Measurements from ENCODE around the gene PRSS33. TPM values are rescaled to one million over a fixed set of nuclear protein-coding genes. Genes with fewer than 3 reads are reported as not detected.

Gene PRSS33
- total RNA-seq, 1 donor from 2014 or later: not detected

DNA sequence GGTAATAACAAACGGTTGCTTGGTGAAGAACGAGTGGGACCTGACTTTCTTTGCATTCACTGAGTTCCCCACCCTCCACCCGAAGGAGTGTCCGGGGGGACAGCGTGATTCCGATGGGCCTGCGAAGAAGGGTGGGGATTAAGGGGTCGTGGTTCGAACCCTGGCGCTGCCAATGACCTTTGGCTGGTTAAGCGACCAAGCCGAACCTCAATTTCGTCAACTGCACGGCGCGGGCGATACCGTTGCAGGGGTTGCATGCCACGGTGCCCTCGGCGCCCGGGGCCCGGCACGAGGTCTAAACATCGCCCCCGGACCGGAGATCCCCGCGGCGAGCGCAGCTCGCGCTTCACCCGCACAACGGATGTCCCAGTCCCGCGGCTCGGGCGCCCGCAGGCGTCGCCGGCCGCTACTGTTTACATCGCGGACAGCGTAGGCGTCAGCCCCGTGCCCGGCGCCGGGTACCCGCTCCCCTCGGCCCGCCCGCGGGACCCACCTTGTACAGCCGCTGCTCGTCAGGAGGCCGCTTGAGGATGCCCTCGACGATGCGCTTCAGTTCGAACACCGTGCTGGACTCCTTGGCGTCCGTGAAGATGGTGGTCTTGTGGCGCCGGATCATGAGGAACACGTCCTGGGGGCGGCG is 10.7 kb downstream of the PRSS33 start:
- peaks cover 15% of the 10 kb centered on the region for H3K4me1 Mint-ChIP-seq (ENCODE audit: low read depth)
- peak; percentile 35 for DNase-seq (ENCODE audit: low spot score)
- intact Hi-C loops (cut with micrococcal nuclease): loop anchor here (1.0 kb wide), 1 partner anchor 24 kb away; the partner anchor contains the start of gene SRRM2

DNA sequence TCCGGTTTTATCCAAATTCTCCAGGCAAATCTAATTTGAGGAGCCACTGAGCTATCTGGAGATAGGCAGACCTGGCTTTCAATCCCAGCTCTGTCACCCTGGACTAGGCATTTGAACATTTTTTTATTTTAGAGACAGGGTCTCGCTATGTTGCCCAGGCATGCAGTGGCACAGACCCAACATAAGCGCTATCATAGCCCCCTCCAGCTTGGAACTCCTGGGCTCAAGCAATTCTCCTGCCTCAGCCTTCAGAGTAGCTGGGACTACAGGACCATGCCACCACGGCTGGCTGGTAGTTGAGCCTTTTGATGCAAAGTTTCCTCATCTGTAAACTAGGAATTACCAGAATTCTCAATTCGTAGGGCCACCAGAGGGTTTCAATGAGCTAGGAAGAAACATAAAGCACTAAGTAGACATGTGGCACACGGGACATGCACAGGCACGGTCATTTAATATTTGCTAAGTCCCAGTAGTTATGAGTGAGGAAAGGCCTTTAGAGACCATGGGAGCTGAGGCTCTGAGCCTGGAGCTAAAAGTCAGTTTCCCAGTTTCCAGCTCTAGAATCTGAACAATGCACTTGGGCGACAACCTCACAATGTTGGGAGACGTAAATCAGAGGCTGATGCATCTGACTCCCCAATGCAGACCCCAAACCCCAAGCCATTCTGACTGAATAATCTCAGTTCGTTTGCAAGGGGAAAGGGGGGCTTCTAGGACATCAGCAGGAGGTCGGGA is 11.4 kb downstream of the PRSS33 start:
- H3K9me3 Mint-ChIP-seq: no peaks in the 10 kb centered on the region
- no peak for DNase-seq (ENCODE audit: low spot score)
- intact Hi-C loops (cut with micrococcal nuclease): no loop called here
- no peaks in the 10 kb centered on the region for H3K27me3 Mint-ChIP-seq (ENCODE audit: low read depth)
- peak overlapping the region; percentile 97 for H3K4me3 Mint-ChIP-seq (ENCODE audit: low read depth)
- peak overlapping the region; percentile 93 for H3K27ac Mint-ChIP-seq
- peaks cover 15% of the 10 kb centered on the region for H3K4me1 Mint-ChIP-seq (ENCODE audit: low read depth)
- peaks cover 37% of the 10 kb centered on the region for H3K36me3 Mint-ChIP-seq (ENCODE audit: low read depth)

More for the DNA sequence above, 10.7 kb downstream of the PRSS33 start:
- Mint-ChIP-seq H3K27me3 (ENCODE audit: low read depth) (no peaks in the 10 kb centered on the region), H3K9me3 (no peaks in the 10 kb centered on the region), H3K27ac (peak overlapping the region; percentile 93), H3K36me3 (ENCODE audit: low read depth) (peaks cover 31% of the 10 kb centered on the region), H3K4me3 (ENCODE audit: low read depth) (peak overlapping the region; percentile 97)

DNA sequence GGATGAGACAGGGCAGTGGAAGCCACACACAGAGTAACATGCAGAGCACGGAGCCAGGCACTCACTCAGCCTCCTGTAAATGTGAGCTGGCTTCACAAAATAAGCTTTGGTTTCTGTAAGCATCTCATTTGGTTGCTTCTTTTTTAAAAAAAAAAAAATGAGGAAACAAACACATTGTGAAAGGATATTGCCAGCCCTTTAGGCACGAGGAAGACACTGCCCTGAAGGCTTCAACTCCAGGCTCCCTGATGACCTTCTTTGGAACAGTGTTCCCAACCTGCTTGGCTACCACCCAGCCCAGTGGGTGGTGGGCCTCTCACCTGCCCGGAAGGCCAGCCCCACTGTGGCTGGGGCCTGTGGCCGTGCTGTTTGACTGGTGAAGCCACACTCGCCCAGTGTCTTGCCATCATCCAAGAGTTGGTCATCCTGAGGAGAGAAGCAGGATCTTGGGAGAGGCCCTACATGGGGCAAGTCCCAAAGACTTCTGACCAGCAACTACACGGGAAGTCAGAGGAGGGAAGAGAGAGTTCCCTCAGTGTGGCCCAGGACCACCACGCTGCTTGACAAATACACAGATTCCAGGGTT is 12.1 kb downstream of the PRSS33 start:
- peak overlapping the region; percentile 97 for H3K4me3 Mint-ChIP-seq (ENCODE audit: low read depth)
- peaks cover 43% of the 10 kb centered on the region for H3K36me3 Mint-ChIP-seq (ENCODE audit: low read depth)
- no peaks in the 10 kb centered on the region for H3K9me3 Mint-ChIP-seq
- H3K27ac Mint-ChIP-seq: peak overlapping the region; percentile 49
- no peaks in the 10 kb centered on the region for H3K27me3 Mint-ChIP-seq (ENCODE audit: low read depth)
- no peak for DNase-seq (ENCODE audit: low spot score)
- H3K4me1 Mint-ChIP-seq (ENCODE audit: low read depth): peaks cover 15% of the 10 kb centered on the region
- intact Hi-C loops (cut with micrococcal nuclease): no loop called here

DNA sequence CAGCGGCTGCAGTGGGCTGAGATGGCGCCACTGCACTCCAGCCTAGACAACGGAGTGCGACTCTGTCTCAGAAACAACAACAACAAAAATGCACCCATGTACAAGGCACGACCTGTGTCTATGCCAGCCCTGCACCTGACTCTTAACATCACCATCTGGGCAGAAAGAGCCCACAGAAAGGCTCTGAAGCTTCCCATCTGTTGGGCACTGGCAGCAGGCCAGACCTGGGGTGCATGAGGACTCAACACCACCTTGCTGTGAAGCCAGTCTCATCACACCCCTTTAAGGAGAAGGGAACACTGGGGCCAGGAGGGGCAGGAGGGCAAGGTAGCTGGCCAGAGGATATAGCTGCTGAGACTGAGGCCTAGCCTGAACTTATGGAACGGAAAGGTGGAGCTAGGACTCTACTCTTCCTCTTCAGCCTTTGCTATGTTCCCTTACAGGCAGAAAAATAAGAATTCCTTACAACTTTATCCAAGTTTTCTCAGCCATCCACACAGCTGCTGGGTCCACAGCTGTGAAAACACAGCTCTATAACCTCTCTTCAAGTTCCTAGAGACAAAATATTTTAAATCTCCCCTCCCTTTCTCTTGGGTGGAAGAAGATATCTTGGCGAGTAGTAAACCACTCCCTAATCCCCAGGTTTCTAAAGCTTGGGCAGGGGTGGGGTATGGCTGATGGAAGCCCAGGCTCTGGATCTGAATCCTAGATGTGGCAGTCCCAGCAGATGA is 13.0 kb downstream of the PRSS33 start:
- DNase-seq (ENCODE audit: low spot score): no peak
- peaks cover 15% of the 10 kb centered on the region for H3K4me1 Mint-ChIP-seq (ENCODE audit: low read depth)
- no peaks in the 10 kb centered on the region for H3K9me3 Mint-ChIP-seq
- H3K27me3 Mint-ChIP-seq (ENCODE audit: low read depth): no peaks in the 10 kb centered on the region
- peaks cover 52% of the 10 kb centered on the region for H3K36me3 Mint-ChIP-seq (ENCODE audit: low read depth)
- intact Hi-C loops (cut with micrococcal nuclease): no loop called here
- peak overlapping the region; percentile 22 for H3K27ac Mint-ChIP-seq
- no peak overlapping the region for H3K4me3 Mint-ChIP-seq (ENCODE audit: low read depth)

DNA sequence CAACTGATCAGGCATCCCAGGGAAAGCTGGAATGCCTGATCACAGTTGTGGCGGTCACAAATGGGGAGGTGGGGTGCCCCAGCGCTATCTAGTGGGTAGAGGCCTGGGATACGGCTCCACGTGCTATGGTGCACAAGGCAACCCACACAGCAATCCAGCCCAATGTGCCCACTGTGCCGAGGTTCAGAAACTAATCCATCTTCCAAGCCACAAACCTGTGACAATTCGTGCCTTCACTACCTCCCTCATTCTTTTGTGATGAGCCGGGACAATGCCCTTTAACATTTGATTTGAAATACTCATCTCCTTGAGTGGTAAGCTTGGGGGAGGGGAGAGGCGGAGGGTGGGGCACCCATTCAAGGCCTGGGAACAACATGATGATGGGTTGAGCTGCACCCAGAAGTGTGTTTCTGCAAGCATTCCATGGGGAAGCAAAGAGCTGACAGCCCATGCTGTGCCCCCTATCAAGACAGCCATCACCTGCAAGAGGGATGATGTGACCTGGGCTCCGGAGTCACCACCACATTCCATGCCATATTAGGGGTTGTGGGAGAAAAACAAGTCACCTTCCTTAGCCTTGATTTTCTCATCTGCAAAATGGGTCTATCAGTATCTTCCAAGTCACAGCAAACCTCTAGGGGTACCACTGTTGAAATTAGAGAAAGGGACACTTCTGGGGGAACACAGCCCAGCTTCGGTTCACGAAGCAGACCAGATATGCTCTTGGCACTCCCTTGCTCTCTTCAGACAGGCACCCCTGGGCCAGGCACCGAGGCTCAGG is 14.0 kb downstream of the PRSS33 start:
- Mint-ChIP-seq H3K4me3 (ENCODE audit: low read depth) (no peak overlapping the region), H3K9me3 (no peaks in the 10 kb centered on the region), H3K36me3 (ENCODE audit: low read depth) (peaks cover 61% of the 10 kb centered on the region), H3K27ac (no peak overlapping the region), H3K27me3 (ENCODE audit: low read depth) (no peaks in the 10 kb centered on the region), H3K4me1 (ENCODE audit: low read depth) (peaks cover 11% of the 10 kb centered on the region)
- intact Hi-C loops (cut with micrococcal nuclease): no loop called here
- no peak for DNase-seq (ENCODE audit: low spot score)

DNA sequence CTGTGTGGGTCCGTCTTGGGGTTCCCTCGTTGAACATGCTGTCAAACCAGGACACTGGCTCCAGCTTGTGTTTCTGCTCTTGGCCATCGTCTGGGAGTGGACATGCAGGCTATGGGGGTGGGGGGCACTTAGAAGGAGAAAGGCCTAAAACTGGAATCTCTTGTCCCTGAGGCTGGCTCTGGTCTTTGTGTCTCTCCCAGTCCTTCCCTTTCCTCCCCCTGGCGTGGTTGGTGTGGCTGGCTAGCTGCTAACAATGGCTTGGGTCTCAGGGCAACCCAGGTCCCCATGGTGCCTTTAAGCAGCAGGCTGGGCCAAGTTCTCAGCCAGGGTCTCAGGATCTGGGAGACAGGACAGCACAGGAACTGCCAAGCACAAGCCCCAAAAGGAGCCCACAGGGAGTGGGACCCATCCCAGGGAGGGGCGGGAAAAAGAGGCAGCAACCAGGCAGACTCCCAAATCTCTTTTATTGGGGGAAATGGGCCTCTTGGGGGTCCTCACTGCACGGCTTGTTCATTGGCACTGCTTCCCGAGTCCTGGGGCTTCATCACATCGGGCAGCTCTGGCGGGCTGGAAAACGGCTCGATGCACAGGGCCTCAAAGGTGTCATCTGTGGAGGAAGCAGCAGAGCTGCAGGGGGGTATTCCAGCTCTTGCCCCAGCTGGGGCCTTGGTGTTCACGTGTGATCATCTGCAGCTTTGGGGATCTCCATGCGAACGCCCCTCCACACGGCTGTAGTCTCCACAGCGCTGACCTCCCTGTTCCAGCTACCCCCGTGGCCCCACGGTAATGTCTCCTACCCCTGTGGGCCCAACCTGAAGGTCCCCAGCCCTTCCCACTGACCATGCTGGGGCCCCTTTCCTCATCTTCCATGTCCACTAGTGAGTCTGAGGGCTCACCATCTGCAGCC is 15.6 kb downstream of the PRSS33 start:
- Mint-ChIP-seq H3K27me3 (ENCODE audit: low read depth) (no peaks in the 10 kb centered on the region), H3K4me3 (ENCODE audit: low read depth) (no peak overlapping the region), H3K36me3 (ENCODE audit: low read depth) (peaks cover 72% of the 10 kb centered on the region), H3K4me1 (ENCODE audit: low read depth) (peaks cover 13% of the 10 kb centered on the region), H3K27ac (no peak overlapping the region), H3K9me3 (no peaks in the 10 kb centered on the region)
- intact Hi-C loops (cut with micrococcal nuclease): no loop called here
- DNase-seq (ENCODE audit: low spot score): no peak

DNA sequence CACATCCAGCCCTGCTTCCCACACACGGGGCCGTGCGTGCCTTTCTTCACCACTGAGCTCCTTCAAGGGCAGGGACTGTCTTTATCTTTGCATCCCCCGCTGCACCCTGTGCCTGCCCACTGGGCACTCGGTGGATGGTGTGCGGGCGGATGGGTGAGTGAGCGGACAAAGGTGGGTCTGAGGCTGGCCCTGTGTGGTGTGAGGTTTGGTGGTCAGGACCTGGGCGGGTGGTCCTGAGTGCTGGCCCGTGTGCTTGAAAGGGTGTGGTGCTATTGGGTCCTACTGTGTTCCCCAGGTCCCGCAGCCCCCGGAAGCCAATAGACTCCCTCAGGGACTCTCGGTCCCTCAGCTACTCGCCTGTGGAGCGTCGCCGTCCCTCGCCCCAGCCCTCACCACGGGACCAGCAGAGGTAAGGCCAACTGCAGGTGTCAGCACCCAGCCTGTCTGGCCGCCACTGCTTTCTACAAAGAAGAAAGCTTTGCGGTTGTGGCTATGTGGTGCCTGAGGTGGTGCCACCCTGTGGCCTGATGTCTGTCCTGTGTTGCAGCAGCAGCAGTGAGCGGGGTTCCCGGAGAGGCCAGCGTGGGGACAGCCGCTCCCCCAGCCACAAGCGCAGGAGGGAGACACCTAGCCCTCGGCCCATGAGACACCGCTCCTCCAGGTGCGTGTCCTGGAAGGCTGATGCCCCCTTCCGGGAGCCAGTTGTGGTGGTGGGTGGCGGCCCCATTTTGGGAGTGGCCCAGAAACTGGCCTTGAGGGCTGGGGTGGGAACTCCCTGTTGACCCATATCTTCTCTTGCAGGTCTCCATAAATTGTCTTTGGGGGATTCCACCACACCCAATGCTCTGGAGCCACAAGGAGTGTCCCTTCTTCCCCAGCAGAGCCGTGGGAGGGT is 17.1 kb downstream of the PRSS33 start:
- no peak for DNase-seq (ENCODE audit: low spot score)
- Mint-ChIP-seq H3K4me3 (ENCODE audit: low read depth) (no peak overlapping the region), H3K27ac (no peak overlapping the region), H3K36me3 (ENCODE audit: low read depth) (peaks cover 77% of the 10 kb centered on the region), H3K27me3 (ENCODE audit: low read depth) (no peaks in the 10 kb centered on the region), H3K9me3 (no peaks in the 10 kb centered on the region), H3K4me1 (ENCODE audit: low read depth) (peaks cover 5% of the 10 kb centered on the region)
- intact Hi-C loops (cut with micrococcal nuclease): no loop called here

DNA sequence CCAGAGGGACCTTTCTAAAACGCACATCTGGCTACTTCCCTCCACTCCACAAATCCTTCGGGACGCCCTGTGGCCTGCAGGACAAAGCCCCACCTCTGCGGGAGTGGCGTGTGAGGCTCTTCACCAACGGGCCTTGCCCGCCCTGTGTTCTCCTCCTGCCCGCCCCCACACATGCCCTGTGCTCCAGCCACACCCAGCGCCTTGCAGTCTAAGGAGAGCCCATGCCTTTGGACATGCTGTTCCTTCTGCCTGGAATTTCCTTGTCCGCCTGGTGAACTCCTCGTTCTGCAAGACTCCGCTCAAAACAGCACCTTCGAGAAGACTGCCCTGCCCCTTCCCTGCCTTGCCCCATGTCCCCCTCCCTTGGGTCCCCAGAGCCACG is 17.7 kb downstream of the PRSS33 start:
- Mint-ChIP-seq H3K9me3 (no peaks in the 10 kb centered on the region), H3K27ac (no peak overlapping the region), H3K4me1 (ENCODE audit: low read depth) (peaks cover 4% of the 10 kb centered on the region), H3K36me3 (ENCODE audit: low read depth) (peaks cover 82% of the 10 kb centered on the region), H3K4me3 (ENCODE audit: low read depth) (no peak overlapping the region), H3K27me3 (ENCODE audit: low read depth) (no peaks in the 10 kb centered on the region)
- DNase-seq (ENCODE audit: low spot score): no peak
- intact Hi-C loops (cut with micrococcal nuclease): no loop called here

DNA sequence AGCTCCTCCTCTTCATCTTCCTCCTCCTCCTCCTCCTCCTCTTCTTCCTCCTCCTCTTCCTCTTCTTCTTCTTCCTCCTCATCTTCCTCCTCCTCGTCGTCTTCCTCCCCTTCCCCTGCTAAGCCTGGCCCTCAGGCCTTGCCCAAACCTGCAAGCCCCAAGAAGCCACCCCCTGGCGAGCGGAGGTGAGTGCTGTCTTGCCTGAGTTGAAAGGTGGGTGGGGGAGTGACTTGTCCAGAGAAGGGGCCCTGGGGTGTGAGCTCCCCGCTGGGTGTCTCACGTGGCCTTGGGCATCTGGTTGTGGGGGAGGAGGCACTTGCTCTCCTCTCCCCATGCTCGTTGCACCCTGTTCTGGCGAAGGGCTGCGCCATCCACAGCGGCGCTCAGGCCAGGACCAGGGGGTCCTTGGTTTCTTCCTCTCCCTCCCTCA is 18.2 kb downstream of the PRSS33 start:
- Mint-ChIP-seq H3K9me3 (no peaks in the 10 kb centered on the region), H3K4me3 (ENCODE audit: low read depth) (no peak overlapping the region), H3K4me1 (ENCODE audit: low read depth) (peaks cover 4% of the 10 kb centered on the region), H3K36me3 (ENCODE audit: low read depth) (peaks cover 87% of the 10 kb centered on the region), H3K27ac (no peak overlapping the region), H3K27me3 (ENCODE audit: low read depth) (no peaks in the 10 kb centered on the region)
- DNase-seq (ENCODE audit: low spot score): no peak
- intact Hi-C loops (cut with micrococcal nuclease): no loop called here

DNA sequence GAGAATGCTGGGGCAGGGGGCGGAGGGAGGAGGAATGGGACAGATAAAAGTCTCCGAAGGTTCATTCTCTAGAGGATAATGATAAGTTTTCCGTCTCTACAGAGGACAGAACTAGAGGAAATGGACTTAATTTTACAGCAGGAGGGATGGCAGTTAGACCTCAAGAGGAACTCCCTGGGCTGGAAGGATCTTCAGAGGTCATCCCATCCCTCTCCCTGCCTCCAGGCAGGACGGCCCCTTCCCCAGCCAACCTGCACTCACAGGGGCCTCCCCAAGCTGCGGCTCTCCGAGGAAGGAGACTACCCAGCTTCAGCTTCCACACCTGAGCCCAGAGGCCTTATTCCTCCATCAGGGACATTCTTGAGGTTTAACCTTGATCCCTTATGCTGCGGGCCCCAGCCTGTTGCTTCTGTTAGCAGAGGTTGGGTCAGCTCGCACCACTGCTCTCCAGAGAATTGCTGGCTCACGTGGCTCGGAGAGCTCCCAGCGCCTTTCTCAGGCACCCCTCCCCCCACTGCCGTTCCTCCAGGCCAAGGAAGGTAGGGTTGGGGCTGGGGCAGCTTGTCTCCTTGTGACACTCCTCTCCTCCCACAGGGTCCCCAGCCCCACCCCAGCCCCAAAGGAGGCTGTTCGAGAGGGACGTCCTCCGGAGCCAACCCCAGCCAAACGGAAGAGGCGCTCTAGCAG is 18.8 kb downstream of the PRSS33 start:
- no peak for DNase-seq (ENCODE audit: low spot score)
- no peak overlapping the region for H3K27ac Mint-ChIP-seq
- H3K27me3 Mint-ChIP-seq (ENCODE audit: low read depth): no peaks in the 10 kb centered on the region
- H3K9me3 Mint-ChIP-seq: no peaks in the 10 kb centered on the region
- H3K4me1 Mint-ChIP-seq (ENCODE audit: low read depth): peaks cover 4% of the 10 kb centered on the region
- peaks cover 93% of the 10 kb centered on the region for H3K36me3 Mint-ChIP-seq (ENCODE audit: low read depth)
- intact Hi-C loops (cut with micrococcal nuclease): no loop called here
- no peak overlapping the region for H3K4me3 Mint-ChIP-seq (ENCODE audit: low read depth)

Data from activated T-helper 2 cell treated with anti-CD3 and anti-CD28 coated beads, Interferon-gamma antibody, Interleukin-2, Interleukin-4, amounts not matched to agents 10 μg/mL and 5 μg/mL and 100 μg/mL, durations not matched to agents 14 hours and 24 hours and 36 hours (primary cell).